PFSK-1 (cell line): ENCODE results near the gene VPS4B.

ENCODE experiments used
- FOXP2 ChIP-seq: optimal IDR thresholded peaks from 2 replicates; pipeline ENCODE3; 2011; ENCODE audit warnings: borderline replicate concordance, control low read depth, inconsistent platforms; ENCODE audit not compliant: insufficient read depth; ENCODE audit errors: extremely low read length, extremely low read depth
- POLR2AphosphoS5 ChIP-seq: IDR thresholded peaks from 2 replicates; pipeline ENCODE4 v1.6.1; 2012; ENCODE audit warnings: low read depth, mild to moderate bottlenecking, control low read depth, low read length, moderate library complexity
- REST ChIP-seq, 2 experiments: IDR thresholded peaks; 2 replicates each; pipeline versions ENCODE4 v1.6.1 to v1.8.0; 2011 to 2012; ENCODE audit warnings: low read depth in 2 of 2, low read length in 2 of 2, control low read depth in 1 of 2, inconsistent platforms in 1 of 2, mild to moderate bottlenecking in 1 of 2, moderate library complexity in 1 of 2; ENCODE audit not compliant: insufficient read depth in 1 of 2
- SIN3A ChIP-seq: IDR thresholded peaks from 2 replicates; pipeline ENCODE4 v1.6.1; 2012; ENCODE audit warnings: mild to moderate bottlenecking, low read length, moderate library complexity, borderline replicate concordance; ENCODE audit not compliant: insufficient read depth
- TAF1 ChIP-seq: IDR thresholded peaks from 2 replicates; pipeline ENCODE4 v1.6.1; 2012; ENCODE audit warnings: low read length, control low read depth, borderline replicate concordance; ENCODE audit not compliant: insufficient read depth

Gene VPS4B

GRCh38 chr18:63399300-63399699 lies 23.0 kb downstream of the VPS4B start:
- TF ChIP-seq TAF1 (no peak), REST (IDR thresholded peaks at IDR 0.05; ENCODE audit: insufficient read depth in 1 of 2, low read depth in 2 of 2, low read length in 2 of 2) (no peak), POLR2AphosphoS5 (no peak), SIN3A (no peak), FOXP2 (no peak)

GRCh38 chr18:63397349-63397748 lies 24.9 kb downstream of the VPS4B start:
- no peak for TF ChIP-seq FOXP2
- TF ChIP-seq SIN3A: no peak
- TF ChIP-seq REST (IDR thresholded peaks at IDR 0.05; ENCODE audit: insufficient read depth in 1 of 2, low read depth in 2 of 2, low read length in 2 of 2): no peak
- no peak for TF ChIP-seq TAF1
- no peak for TF ChIP-seq POLR2AphosphoS5

GRCh38 chr18:63395503-63395902 lies 26.8 kb downstream of the VPS4B start:
- TF ChIP-seq REST (IDR thresholded peaks at IDR 0.05; ENCODE audit: insufficient read depth in 1 of 2, low read depth in 2 of 2, low read length in 2 of 2): no peak
- no peak for TF ChIP-seq POLR2AphosphoS5
- no peak for TF ChIP-seq SIN3A
- TF ChIP-seq FOXP2: no peak
- TF ChIP-seq TAF1: no peak

- TF ChIP-seq FOXP2 (no peak), SIN3A (no peak), POLR2AphosphoS5 (no peak), TAF1 (no peak), REST (IDR thresholded peaks at IDR 0.05; ENCODE audit: insufficient read depth in 1 of 2, low read depth in 2 of 2, low read length in 2 of 2) (no peak)
Observed at GRCh38 chr18:63394954-63395353, 27.3 kb downstream of the VPS4B start.

- no peak for TF ChIP-seq FOXP2
- no peak for TF ChIP-seq SIN3A
Observed at GRCh38 chr18:63387861-63388260, 34.4 kb downstream of the VPS4B start.
